Measurements from ENCODE around the gene ILKAP.

Gene ILKAP

DNA sequence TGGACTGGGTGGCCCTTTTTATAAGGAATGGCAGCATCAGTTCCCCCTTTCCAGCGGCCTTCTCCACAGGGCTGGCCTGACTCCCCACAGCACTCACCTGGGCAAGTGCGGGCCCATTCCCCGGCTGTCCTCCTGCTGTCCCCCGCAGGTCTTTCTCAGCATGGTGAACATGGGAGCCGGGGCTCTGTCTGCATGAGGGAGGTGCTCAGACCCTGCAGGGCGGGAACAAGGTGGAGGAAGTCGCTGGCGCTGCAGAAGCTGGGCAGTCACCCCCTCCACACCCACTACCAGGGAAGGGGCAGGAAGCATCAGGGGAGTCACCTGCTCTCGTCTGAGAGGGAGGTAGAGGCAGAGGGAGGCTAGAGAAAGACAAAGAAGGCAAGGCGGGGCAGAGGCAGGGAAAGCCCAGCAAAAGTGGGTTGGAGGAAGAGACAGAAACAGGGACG, 24.1 kb upstream of the ILKAP start:
- TF ChIP-seq, protein P1, sequence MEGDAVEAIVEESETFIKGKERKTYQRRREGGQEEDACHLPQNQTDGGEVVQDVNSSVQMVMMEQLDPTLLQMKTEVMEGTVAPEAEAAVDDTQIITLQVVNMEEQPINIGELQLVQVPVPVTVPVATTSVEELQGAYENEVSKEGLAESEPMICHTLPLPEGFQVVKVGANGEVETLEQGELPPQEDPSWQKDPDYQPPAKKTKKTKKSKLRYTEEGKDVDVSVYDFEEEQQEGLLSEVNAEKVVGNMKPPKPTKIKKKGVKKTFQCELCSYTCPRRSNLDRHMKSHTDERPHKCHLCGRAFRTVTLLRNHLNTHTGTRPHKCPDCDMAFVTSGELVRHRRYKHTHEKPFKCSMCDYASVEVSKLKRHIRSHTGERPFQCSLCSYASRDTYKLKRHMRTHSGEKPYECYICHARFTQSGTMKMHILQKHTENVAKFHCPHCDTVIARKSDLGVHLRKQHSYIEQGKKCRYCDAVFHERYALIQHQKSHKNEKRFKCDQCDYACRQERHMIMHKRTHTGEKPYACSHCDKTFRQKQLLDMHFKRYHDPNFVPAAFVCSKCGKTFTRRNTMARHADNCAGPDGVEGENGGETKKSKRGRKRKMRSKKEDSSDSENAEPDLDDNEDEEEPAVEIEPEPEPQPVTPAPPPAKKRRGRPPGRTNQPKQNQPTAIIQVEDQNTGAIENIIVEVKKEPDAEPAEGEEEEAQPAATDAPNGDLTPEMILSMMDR (IDR thresholded peaks at IDR 0.05) = no peak
- DNase-seq (ENCODE audit: low spot score) = no peak
- no peak overlapping the region for H3K27ac ChIP-seq
- H3K4me3 ChIP-seq = no peak overlapping the region

- Histone ChIP-seq H3K27ac (no peak overlapping the region), H3K4me3 (no peak overlapping the region)
- no peak for DNase-seq (ENCODE audit: low spot score)
- TF ChIP-seq, protein P1 (IDR thresholded peaks at IDR 0.05) = no peak
Observed at GRCh38 chr2:238226698-238227586, 23.4 kb upstream of the ILKAP start.

GRCh38 chr2:238225911-238226697, 22.6 kb upstream of the ILKAP start:
- no peak for DNase-seq (ENCODE audit: low spot score)
- TF ChIP-seq, protein P1 (IDR thresholded peaks at IDR 0.05) = no peak
- Histone ChIP-seq H3K27ac (no peak overlapping the region), H3K4me3 (peak overlapping the region; percentile 10)

- DNase-seq (ENCODE audit: low spot score) = no peak
- TF ChIP-seq, protein P1 (IDR thresholded peaks at IDR 0.05) = no peak
- no peak overlapping the region for H3K27ac ChIP-seq
- no peak overlapping the region for H3K4me3 ChIP-seq
Observed at GRCh38 chr2:238225121-238225520, 21.6 kb upstream of the ILKAP start.

DNA sequence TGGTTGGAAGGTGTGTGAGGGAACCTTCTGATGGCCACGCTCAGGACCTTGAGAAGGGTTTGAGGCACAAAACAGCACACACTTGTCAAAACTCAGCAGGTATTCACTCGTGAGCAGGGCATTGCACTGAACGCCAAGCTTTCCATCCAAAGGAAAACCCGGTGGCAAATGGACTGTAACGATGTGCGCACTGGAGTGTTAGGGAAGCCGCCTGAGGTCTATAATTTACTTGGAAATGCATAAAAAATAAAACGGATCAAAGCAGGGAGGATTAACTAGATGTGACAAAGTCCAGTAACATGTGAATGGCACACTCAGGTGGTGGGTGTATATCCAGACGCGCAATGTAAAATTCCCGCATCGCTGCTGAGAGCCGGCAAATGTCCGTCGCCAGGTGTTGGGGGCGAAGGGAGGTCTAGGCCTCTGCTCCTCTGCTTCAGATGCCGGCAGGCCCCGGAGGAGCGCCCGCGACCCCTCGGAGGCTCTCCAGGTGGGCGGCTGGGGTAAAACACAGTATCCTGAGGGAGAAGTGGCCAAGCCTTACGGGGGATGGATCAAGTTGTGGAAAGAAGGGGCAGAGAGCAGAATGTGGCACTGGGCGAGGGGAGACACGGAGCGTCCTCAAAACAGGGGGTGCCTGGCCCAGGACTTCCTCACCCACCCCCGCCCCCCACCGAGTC, 21.0 kb upstream of the ILKAP start:
- no peak for DNase-seq (ENCODE audit: low spot score)
- Histone ChIP-seq H3K27ac (no peak overlapping the region), H3K4me3 (no peak overlapping the region)
- TF ChIP-seq, protein P1 (IDR thresholded peaks at IDR 0.05) = no peak

DNA sequence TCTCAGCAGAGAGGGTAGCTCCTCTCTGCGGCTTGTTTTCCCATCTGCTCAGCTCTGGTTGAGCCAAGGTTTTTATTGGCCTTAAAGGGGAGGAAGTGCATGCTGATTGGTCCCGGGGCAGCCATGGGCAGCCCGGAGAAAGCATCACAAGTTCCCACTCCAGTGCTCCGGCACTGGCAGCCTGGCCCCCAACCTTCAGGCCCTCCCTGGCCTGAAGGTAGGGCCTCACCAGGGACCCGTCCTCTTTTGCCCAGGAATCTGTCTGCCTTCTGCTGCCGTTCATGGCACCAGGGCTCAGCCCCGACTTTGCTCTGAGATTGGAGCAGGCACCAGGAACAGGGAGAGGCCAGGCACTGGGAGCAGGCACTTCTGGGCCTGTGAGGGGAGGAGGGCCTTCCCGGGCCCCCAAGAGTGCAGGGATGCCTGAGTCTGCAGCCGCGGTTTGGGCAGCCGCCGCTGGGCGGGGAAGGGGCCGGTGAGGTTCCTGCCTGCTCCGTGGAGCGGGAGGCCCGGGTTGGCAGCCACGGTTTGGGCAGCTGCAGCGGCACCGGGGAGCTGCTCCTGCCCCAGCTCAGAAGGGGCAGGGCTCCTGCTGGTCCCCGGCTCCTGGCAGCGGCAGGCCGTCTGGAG, 17.5 kb upstream of the ILKAP start:
- Histone ChIP-seq H3K27ac (peak overlapping the region in 1 of 2 donors; percentile 40), H3K4me3 (peak overlapping the region; percentile 35)
- TF ChIP-seq, protein P1 (IDR thresholded peaks at IDR 0.05) = no peak
- DNase-seq (ENCODE audit: low spot score) = no peak

All from coronary artery (tissue), 2 donors.